Transverse colon (tissue), 4 donors: ENCODE measurements around the gene ZNF500. TPM values are rescaled to one million over a fixed set of nuclear protein-coding genes. Genes with fewer than 3 reads are reported as not detected.

Experiments
- DNase-seq: peaks from one replicate; pipeline ENCODE4 v3.0.0-alpha.2; 2019
- H3K27ac ChIP-seq, 4 donors: fragments of 200-600 bp; sonication (generic); 2 replicates each; pipeline ENCODE4 v1.5.1; 2016 to 2018; ENCODE audit warnings: inconsistent platforms in 4 of 4
- H3K27me3 ChIP-seq: fragments of 200-600 bp; sonication (generic); 2 replicates; pipeline ENCODE4 v1.5.1; 2017; ENCODE audit warnings: inconsistent platforms
- H3K36me3 ChIP-seq, 4 donors: fragments of 200-600 bp; sonication (generic); 2 replicates each; pipeline ENCODE4 v1.5.1; 2017 to 2019; ENCODE audit warnings: inconsistent platforms in 4 of 4
- H3K4me1 ChIP-seq, 4 donors: fragments of 200-600 bp; sonication (generic); 2 replicates each; pipeline ENCODE4 v1.5.1; 2017 to 2020; ENCODE audit warnings: inconsistent platforms in 4 of 4
- H3K4me3 ChIP-seq, 4 donors: fragments of 200-600 bp; sonication (generic); 1 replicate in 1 of 4; 2 replicates in 3 of 4; pipeline versions ENCODE4 v1.5.1 to v1.6.1; 2017 to 2019; ENCODE audit warnings: inconsistent platforms in 4 of 4
- H3K9me3 ChIP-seq, 2 donors: fragments of 200-600 bp; sonication (generic); 2 replicates each; pipeline ENCODE4 v1.5.1; 2017 to 2019; ENCODE audit warnings: inconsistent platforms in 2 of 2
- EP300 ChIP-seq: sonication (generic); formaldehyde crosslinking; IDR thresholded peaks from one replicate; pipeline ENCODE4 v1.6.1; 2017; ENCODE audit warnings: antibody characterized with exemption, low read depth
- POLR2A ChIP-seq: fragments of 450-650 bp; IDR thresholded peaks from one replicate; pipeline ENCODE4 v1.6.1; 2016; ENCODE audit warnings: antibody characterized with exemption, mild to moderate bottlenecking, moderate library complexity
- POLR2AphosphoS5 ChIP-seq, 3 donors: sonication (generic); formaldehyde crosslinking; IDR thresholded peaks; one replicate each; pipeline ENCODE4 v1.6.1; 2016; ENCODE audit warnings: antibody characterized with exemption in 3 of 3
- WGBS, 2 donors: methylation state at CpG; one replicate each; pipeline ENCODE4 v1.1.5; 2018; ENCODE audit warnings: low coverage in 1 of 2; 5-methylcytosine and 5-hydroxymethylcytosine counted together
- in situ Hi-C, 4 donors: fragments of 200-750 bp; cut with MboI; loops; one replicate each; pipeline versions ENCODE4 v1.15.0 to v1.15.1; 2017; ENCODE audit warnings: low sequenced_read_pairs in 3 of 4, low pct_ligation_motif_present in 1 of 4, low pct_unique_long_range_greater_than_20kb in 1 of 4
- intact Hi-C: fragments of 100-400 bp; cut with DNase I; formaldehyde crosslinking; loops from one replicate; pipeline ENCODE4 v1.15.1; 2023; ENCODE audit warnings: low total_unique reads
- total RNA-seq, 4 donors: library from RNA; depleted of rRNA; stranded (reverse); fragments of >200 nt; gene quantifications; one replicate each; pipeline ENCODE4 v1.1.0, GENCODE V29; 2016
- TF ChIP-seq, protein P1 (sequence below), 5 experiments: fragments of 200-600 bp in 3 of 5; fragments of 450-650 bp in 2 of 5; sonication (generic) in 3 of 5; IDR thresholded peaks; 1 replicate in 2 of 5; 2 replicates in 3 of 5; pipeline ENCODE4 v1.5.1; 2016 to 2017; ENCODE audit warnings: antibody characterized with exemption in 5 of 5, inconsistent platforms in 3 of 5, mild to moderate bottlenecking in 2 of 5, moderate library complexity in 1 of 5

Gene ZNF500
- total RNA-seq, 4 donors from 2014 or later: 9.7 to 31.2 (median 11.6) TPM

DNA sequence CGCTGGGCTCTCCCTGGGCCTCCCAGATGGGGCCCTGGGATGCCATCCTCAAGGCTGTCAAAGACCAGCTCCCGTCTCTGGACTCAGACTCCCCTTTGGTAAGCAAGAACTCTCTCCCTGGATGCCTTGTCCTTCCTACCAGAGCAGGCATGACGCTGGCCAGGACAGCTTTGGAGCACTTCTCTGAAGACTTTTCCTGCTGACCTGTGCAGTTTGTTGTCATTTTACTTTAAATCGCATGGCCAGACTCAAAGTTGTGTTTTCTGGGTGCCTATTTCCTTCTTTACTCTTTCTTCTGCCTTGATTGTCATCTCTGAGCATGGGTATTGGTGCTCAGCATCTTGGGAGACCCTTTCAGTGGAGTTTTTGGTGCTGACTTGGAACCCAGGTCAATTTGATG lies 30.4 kb downstream of the ZNF500 start:
- in situ Hi-C loops (no loop called here), intact Hi-C loops (no loop called here)
- H3K4me1 ChIP-seq: peaks cover 0 to 17% (median 9%) of the 10 kb centered on the region in 4 donors
- H3K27ac ChIP-seq: no peak overlapping the region
- no peak for DNase-seq
- H3K36me3 ChIP-seq: no peaks in the 10 kb centered on the region
- WGBS, 2 donors: 80 to 85% methylated on average over 1 to 4 of the region's 4 CpGs
- H3K9me3 ChIP-seq: no peaks in the 10 kb centered on the region
- TF ChIP-seq POLR2AphosphoS5 (IDR thresholded peaks at IDR 0.05): no peak
- no peak for TF ChIP-seq EP300
- TF ChIP-seq, protein P1, sequence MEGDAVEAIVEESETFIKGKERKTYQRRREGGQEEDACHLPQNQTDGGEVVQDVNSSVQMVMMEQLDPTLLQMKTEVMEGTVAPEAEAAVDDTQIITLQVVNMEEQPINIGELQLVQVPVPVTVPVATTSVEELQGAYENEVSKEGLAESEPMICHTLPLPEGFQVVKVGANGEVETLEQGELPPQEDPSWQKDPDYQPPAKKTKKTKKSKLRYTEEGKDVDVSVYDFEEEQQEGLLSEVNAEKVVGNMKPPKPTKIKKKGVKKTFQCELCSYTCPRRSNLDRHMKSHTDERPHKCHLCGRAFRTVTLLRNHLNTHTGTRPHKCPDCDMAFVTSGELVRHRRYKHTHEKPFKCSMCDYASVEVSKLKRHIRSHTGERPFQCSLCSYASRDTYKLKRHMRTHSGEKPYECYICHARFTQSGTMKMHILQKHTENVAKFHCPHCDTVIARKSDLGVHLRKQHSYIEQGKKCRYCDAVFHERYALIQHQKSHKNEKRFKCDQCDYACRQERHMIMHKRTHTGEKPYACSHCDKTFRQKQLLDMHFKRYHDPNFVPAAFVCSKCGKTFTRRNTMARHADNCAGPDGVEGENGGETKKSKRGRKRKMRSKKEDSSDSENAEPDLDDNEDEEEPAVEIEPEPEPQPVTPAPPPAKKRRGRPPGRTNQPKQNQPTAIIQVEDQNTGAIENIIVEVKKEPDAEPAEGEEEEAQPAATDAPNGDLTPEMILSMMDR (IDR thresholded peaks at IDR 0.05): no peak
- no peak for TF ChIP-seq POLR2A
- no peak overlapping the region for H3K4me3 ChIP-seq
- H3K27me3 ChIP-seq: no peaks in the 10 kb centered on the region

DNA sequence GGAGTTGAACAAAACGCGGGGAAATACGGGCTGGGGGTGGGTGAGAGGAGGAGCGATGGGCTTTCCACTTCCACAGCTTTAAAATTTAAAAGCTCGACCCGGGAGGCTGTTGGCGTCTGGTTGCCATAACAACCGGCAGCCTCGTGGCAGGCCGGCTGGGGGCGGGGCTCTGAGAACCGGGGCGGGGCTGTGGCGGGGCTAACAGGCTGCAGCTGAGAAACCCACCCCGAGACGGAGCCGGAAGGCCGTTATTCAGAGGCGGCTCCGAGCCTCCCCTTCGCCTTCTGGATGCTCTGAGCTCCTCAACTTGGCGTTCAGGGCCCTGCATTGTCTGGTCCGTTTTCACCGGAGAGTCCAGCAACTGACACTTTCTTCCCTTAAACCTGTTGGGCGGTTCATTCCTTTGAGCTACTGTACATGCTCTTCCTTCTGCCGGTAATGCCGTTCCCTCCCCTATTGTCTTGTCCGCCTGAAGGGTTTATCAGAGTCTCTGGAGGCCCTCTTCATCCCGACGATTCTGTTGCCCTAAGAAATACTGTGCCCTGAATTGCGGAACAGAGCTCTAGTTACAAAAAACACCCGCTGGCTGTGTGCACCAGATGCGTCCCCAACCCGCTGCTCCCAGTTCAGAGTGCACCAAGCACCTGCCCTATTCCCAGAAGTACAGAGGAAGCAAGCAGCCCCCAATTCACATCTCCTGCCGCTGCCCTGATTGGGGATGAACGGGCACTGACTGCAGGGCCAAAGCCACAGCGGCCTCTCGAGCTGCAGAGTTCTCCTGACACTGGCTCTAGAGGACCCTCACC lies 32.0 kb downstream of the ZNF500 start:
- in situ Hi-C loops: no loop called here
- peak; percentile 93 for DNase-seq

GRCh38 chr16:4734063-4734729 lies 32.8 kb downstream of the ZNF500 start, which contains the start of the genes ANKS3 and DNAAF8:
Gene ANKS3 (minus strand): TSS chr16:4734271. CDS start chr16:4730149, 4,122 bp downstream.
Gene DNAAF8 (plus strand): TSS chr16:4734537. CDS start chr16:4736515, 1,978 bp downstream.
- intact Hi-C loops: no loop called here
- in situ Hi-C loops: no loop called here

More for the DNA sequence above, 32.0 kb downstream of the ZNF500 start:
- Histone ChIP-seq H3K4me1 (peaks cover 0 to 17% (median 9%) of the 10 kb centered on the region in 4 donors), H3K27ac (peak overlapping the region; percentile 83 to 95 (median 88)), H3K4me3 (peak overlapping the region; percentile 81 to 93 (median 90)), H3K27me3 (no peaks in the 10 kb centered on the region), H3K9me3 (no peaks in the 10 kb centered on the region), H3K36me3 (no peaks in the 10 kb centered on the region)
- 9% methylated on average over 36 of the region's 38 CpGs; no CpG with 5 or more reads in 1 of the 2 donors for WGBS, 2 donors
- no peak for TF ChIP-seq POLR2AphosphoS5 (IDR thresholded peaks at IDR 0.05)
- TF ChIP-seq, protein P1 (IDR thresholded peaks at IDR 0.05): no peak
- TF ChIP-seq EP300: no peak
- no peak for TF ChIP-seq POLR2A
- intact Hi-C loops: no loop called here

More at GRCh38 chr16:4734063-4734729, 32.8 kb downstream of the ZNF500 start, which contains the start of the genes ANKS3 and DNAAF8:
- Histone ChIP-seq H3K36me3 (peaks cover 0 to 3% (median 0%) of the 10 kb centered on the region in 4 donors), H3K9me3 (no peaks in the 10 kb centered on the region), H3K27ac (peak within 1 kb of the TSS; percentile 83 to 95 (median 88)), H3K27me3 (no peaks in the 10 kb centered on the region), H3K4me1 (peaks cover 0 to 17% (median 9%) of the 10 kb centered on the region in 4 donors), H3K4me3 (peak within 1 kb of the TSS; percentile 81 to 93 (median 90))
- DNase-seq: peak; percentile 96
- TF ChIP-seq, protein P1 (IDR thresholded peaks at IDR 0.05): no peak
- no peak for TF ChIP-seq EP300
- TF ChIP-seq POLR2AphosphoS5 (IDR thresholded peaks at IDR 0.05): peak; percentile 49 to 69 (median 63)
- WGBS, 2 donors: 1% methylated on average over 67 of the region's 70 CpGs; no CpG with 5 or more reads in 1 of the 2 donors
